K562 (cell line): ENCODE measurements around the gene AIPL1. TPM values are rescaled to one million over a fixed set of nuclear protein-coding genes. Genes with fewer than 3 reads are reported as not detected.

ENCODE experiments used
- ATAC-seq: fragments of 200-7000 bp; cut with Tn5 transposase; 3 replicates; pipeline ENCODE4 v1.9.1; 2020; ENCODE audit warnings: moderate library complexity
- BruUV-seq: library from RNA; stranded (reverse); fragments of 400-500 nt; replicated peaks from 2 replicates; lab custom pipeline; 2021; lab: Mats Ljungman, UMichigan
- CTCF ChIA-PET: fragments of 300-600 bp; formaldehyde crosslinking; extraction: SDS; loops from one replicate; lab custom pipeline; 2021; ENCODE audit warnings: low intra/inter-chr PET ratio; lab: Yijun Ruan, JAX
- POLR2A ChIA-PET: fragments of 300-600, 350-650 bp; sonication (Branson Sonifier 250); formaldehyde crosslinking; extraction: SDS; loops from one replicate; lab custom pipeline; 2021; ENCODE audit warnings: antibody characterized with exemption, inconsistent platforms; lab: Yijun Ruan, JAX
- DNase-seq, 4 experiments: peaks; one replicate each; pipeline versions ENCODE4 v3.0.0 to v3.0.0-alpha.2; 2011 to 2018; ENCODE audit warnings: low spot score in 3 of 4, mixed read lengths in 3 of 4; ENCODE audit errors: extremely low read depth in 1 of 4
- FAIRE-seq: peaks from 2 replicates; lab custom pipeline; 2011; peaks lifted over from hg19 to GRCh38; lab: Jason Lieb, UNC
- H2AFZ ChIP-seq: 2 replicates; pipeline ENCODE4 v1.6.0; 2011; ENCODE audit warnings: low read depth, low read length, control low read depth, inconsistent platforms
- H3K27ac ChIP-seq: fragments of 200-600 bp; 3 replicates; pipeline ENCODE4 v1.8.0; 2011; ENCODE audit warnings: low read depth, mild to moderate bottlenecking, control low read depth, inconsistent platforms, low read length, moderate library complexity, mixed read lengths; ENCODE audit errors: extremely low read depth
- H3K27me3 ChIP-seq, 2 experiments: fragments of 300-600 bp in 1 of 2; 2 replicates in 1 of 2; 3 replicates in 1 of 2; pipeline versions ENCODE4 v1.6.0 to v1.8.0; 2011; ENCODE audit warnings: inconsistent platforms in 2 of 2, low read length in 2 of 2, mild to moderate bottlenecking in 1 of 2, mixed read lengths in 1 of 2, moderate library complexity in 1 of 2; ENCODE audit not compliant: control insufficient read depth in 2 of 2, insufficient read depth in 2 of 2
- H3K36me3 ChIP-seq: fragments of 300-600 bp; 3 replicates; pipeline ENCODE4 v1.8.0; 2011; ENCODE audit warnings: mild to moderate bottlenecking, low read length, inconsistent platforms; ENCODE audit not compliant: control insufficient read depth, insufficient read depth
- H3K4me1 ChIP-seq, 2 experiments: fragments of 200-600 bp in 1 of 2; replicated peaks in 1 of 2; 2 replicates in 1 of 2; 3 replicates in 1 of 2; pipeline versions ENCODE4 v1.5.1 to v1.8.0; 2011; ENCODE audit warnings: inconsistent platforms in 2 of 2, low read length in 2 of 2, mild to moderate bottlenecking in 1 of 2, mixed read lengths in 1 of 2, moderate library complexity in 1 of 2; ENCODE audit not compliant: control insufficient read depth in 2 of 2, insufficient read depth in 2 of 2
- H3K4me2 ChIP-seq: 2 replicates; pipeline ENCODE4 v1.6.1; 2011; ENCODE audit warnings: low read length, control low read depth, inconsistent platforms, mixed read lengths; ENCODE audit not compliant: insufficient read depth
- H3K4me3 ChIP-seq: fragments of 200-600 bp; sonication (generic), shearing (Covaris generic); 2 replicates; pipeline ENCODE4 v1.5.1; 2016; ENCODE audit warnings: control low read depth, inconsistent platforms
- H3K79me2 ChIP-seq: fragments of 200-600 bp; 3 replicates; pipeline ENCODE4 v1.8.0; 2011; ENCODE audit warnings: low read length, inconsistent platforms; ENCODE audit not compliant: control insufficient read depth, insufficient read depth
- H3K9ac ChIP-seq, 2 experiments: 2 replicates each; pipeline versions ENCODE4 v1.6.0 to v1.6.1; 2011; ENCODE audit warnings: low read depth in 2 of 2, low read length in 2 of 2, control low read depth in 1 of 2, inconsistent platforms in 1 of 2, mild to moderate bottlenecking in 1 of 2, mixed read lengths in 1 of 2; ENCODE audit not compliant: insufficient read depth in 1 of 2
- H3K9me1 ChIP-seq: one replicate; pipeline ENCODE4 v1.6.0; 2011; ENCODE audit warnings: inconsistent platforms, mild to moderate bottlenecking, low read length, moderate library complexity; ENCODE audit not compliant: control insufficient read depth, insufficient read depth
- H3K9me3 ChIP-seq: replicated peaks from 2 replicates; pipeline ENCODE4 v1.5.1; 2011; ENCODE audit warnings: low read depth, low read length, inconsistent platforms; ENCODE audit not compliant: control insufficient read depth, insufficient read depth
- H4K20me1 ChIP-seq: replicated peaks from 2 replicates; pipeline ENCODE4 v1.6.1; 2011; ENCODE audit warnings: low read length, inconsistent platforms, mixed read lengths; ENCODE audit not compliant: control insufficient read depth, insufficient read depth
- COPS2 ChIP-seq: fragments of 450-650 bp; conservative IDR thresholded peaks from 2 replicates; pipeline ENCODE4 v1.6.1; 2016; ENCODE audit warnings: mild to moderate bottlenecking, moderate library complexity
- ETV1 ChIP-seq: fragments of 450-650 bp; conservative IDR thresholded peaks from 2 replicates; pipeline ENCODE4 v1.6.1; 2016; ENCODE audit warnings: missing genetic modification characterization, control low read depth, low read depth, missing compliant biosample characterization
- EZH2 ChIP-seq: IDR thresholded peaks from 2 replicates; pipeline ENCODE4 v1.6.1; 2012; ENCODE audit warnings: low read depth, mild to moderate bottlenecking, inconsistent platforms, low read length, borderline replicate concordance
- FOXA1 ChIP-seq: fragments of 450-650 bp; IDR thresholded peaks from 2 replicates; pipeline ENCODE4 v1.6.1; 2016; ENCODE audit warnings: mild to moderate bottlenecking, borderline replicate concordance
- GTF2F1 ChIP-seq: IDR thresholded peaks from 2 replicates; pipeline ENCODE4 v1.6.1; 2011; ENCODE audit warnings: low read depth, low read length, improper control_type of control experiment
- HIVEP1 ChIP-seq: fragments of 250-450 bp; sonication (Bioruptor Pico); IDR thresholded peaks from 2 replicates; pipeline ENCODE4 v1.4.0; 2020; ENCODE audit warnings: mild to moderate bottlenecking
- KLF1 ChIP-seq: fragments of 450-650 bp; IDR thresholded peaks from 2 replicates; pipeline ENCODE4 v1.6.1; 2016; ENCODE audit warnings: missing genetic modification characterization, missing compliant biosample characterization
- KLF16 ChIP-seq: IDR thresholded peaks from 2 replicates; pipeline ENCODE4 v1.6.1; 2016; ENCODE audit warnings: antibody characterized with exemption
- MXD1 ChIP-seq: fragments of 250-450 bp; sonication (Bioruptor Pico); IDR thresholded peaks from 2 replicates; pipeline ENCODE4 v1.8.0; 2021; ENCODE audit warnings: borderline replicate concordance, mild to moderate bottlenecking, moderate library complexity; ENCODE audit not compliant: poor library complexity, severe bottlenecking
- PATZ1 ChIP-seq: fragments of 250-450 bp; sonication (Bioruptor Pico); IDR thresholded peaks from 2 replicates; pipeline ENCODE4 v1.5.0; 2020; ENCODE audit warnings: mild to moderate bottlenecking, borderline replicate concordance
- POLR2AphosphoS5 ChIP-seq: IDR thresholded peaks from 2 replicates; pipeline ENCODE4 v1.6.1; 2011; ENCODE audit warnings: mild to moderate bottlenecking, low read depth, low read length, moderate library complexity; ENCODE audit not compliant: control insufficient read depth, insufficient read depth
- RAD21 ChIP-seq, 2 experiments: fragments of 250-450 bp in 1 of 2; fragments of 450-650 bp in 1 of 2; sonication (Bioruptor Pico) in 1 of 2; formaldehyde crosslinking in 1 of 2; IDR thresholded peaks in 1 of 2; conservative IDR thresholded peaks in 1 of 2; 2 replicates each; pipeline versions ENCODE4 v1.4.0 to v1.8.0; 2020 to 2022; ENCODE audit warnings: mild to moderate bottlenecking in 2 of 2, moderate library complexity in 1 of 2
- WHSC1 ChIP-seq: IDR thresholded peaks from one replicate; pipeline ENCODE4 v1.6.1; 2012; ENCODE audit warnings: low read length, control low read depth, inconsistent platforms
- ZNF764 ChIP-seq: fragments of 250-450 bp; sonication (Bioruptor Pico); IDR thresholded peaks from 2 replicates; pipeline ENCODE4 v1.4.0; 2020; ENCODE audit warnings: low read depth, mild to moderate bottlenecking, moderate library complexity
- WGBS: fragments of 100-300 bp; shearing (Covaris generic); methylation state at CpG from one replicate; pipeline ENCODE4 v1.1.6; 2016; ENCODE audit warnings: low coverage, mixed read lengths; ENCODE audit not compliant: insufficient coverage; ENCODE audit errors: missing lambda C conversion rate; 5-methylcytosine and 5-hydroxymethylcytosine counted together
- in situ Hi-C: fragments of 300-500 bp; cut with MboI; formaldehyde crosslinking; loops from 4 replicates; pipeline ENCODE4 v1.15.0; 2018; ENCODE audit warnings: inconsistent platforms, mixed read lengths
- intact Hi-C: fragments of 100-400 bp; cut with micrococcal nuclease; formaldehyde crosslinking; loops from 2 replicates; pipeline ENCODE4 v1.14.2; 2022
- polyA plus RNA-seq, 8 experiments: library from polyadenylated mRNA; depleted of rRNA in 4 of 8; stranded (reverse) in 5 of 8; unstranded in 3 of 8; fragments of >200 nt; fragmentation: Nextera tagmentation in 2 of 8; fragmentation: Illumina TruSeq in 1 of 8; extraction: Ambion mirVana in 2 of 8; extraction: Trizol in 1 of 8; gene quantifications; 2 replicates each; pipeline versions ENCODE4 v1.2.1 to v1.2.3, GENCODE V29; 2011 to 2014; ENCODE audit warnings: inconsistent platforms in 1 of 8, missing spikeins in 1 of 8
- total RNA-seq, 7 experiments: library from RNA; depleted of rRNA in 6 of 7; stranded (reverse); fragments of >200 nt in 6 of 7; fragmentation: Illumina TruSeq in 2 of 7; extraction: Trizol in 2 of 7; gene quantifications; 2 replicates each; pipeline versions ENCODE4 v1.2.1 to v1.2.3, GENCODE V29; 2011 to 2021; ENCODE audit warnings: low replicate concordance in 1 of 7
- TF ChIP-seq, protein P1 (sequence below), 2 experiments: IDR thresholded peaks; 2 replicates each; pipeline ENCODE4 v1.6.1; 2012; ENCODE audit warnings: improper control_type of control experiment in 2 of 2, low read depth in 2 of 2, low read length in 2 of 2, borderline replicate concordance in 1 of 2

AIPL1 gene
- total and polyA plus RNA-seq, 9 of the 15 experiments (the other 6 are each of a cell fraction or from before 2014, with no cell fraction given): not detected

DNA sequence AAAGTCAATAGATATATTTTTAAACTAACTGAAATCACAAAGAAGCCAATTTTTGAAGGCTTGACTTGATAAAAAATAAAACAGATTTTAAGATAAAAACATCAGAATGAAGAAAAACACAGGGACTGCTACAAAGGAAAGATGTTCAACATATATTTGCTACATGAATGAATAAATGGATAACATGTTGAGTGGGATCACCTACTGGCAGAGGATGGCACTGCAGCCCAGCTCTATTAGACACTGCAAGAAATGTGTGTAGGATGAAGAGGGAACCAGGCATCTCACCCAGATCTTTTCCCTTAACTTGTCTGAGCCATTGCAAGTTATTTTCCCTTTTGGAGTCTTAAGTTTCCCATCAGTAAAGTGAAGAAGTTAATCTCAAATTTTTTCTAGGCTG, 4.2 kb downstream of the AIPL1 start (continued):
- no peak for TF ChIP-seq PATZ1 (CRISPR knock-in tag)
- TF ChIP-seq ZNF764 (CRISPR knock-in tag): peak; percentile 98
- no peak for TF ChIP-seq WHSC1
- no peak for TF ChIP-seq EZH2

DNA sequence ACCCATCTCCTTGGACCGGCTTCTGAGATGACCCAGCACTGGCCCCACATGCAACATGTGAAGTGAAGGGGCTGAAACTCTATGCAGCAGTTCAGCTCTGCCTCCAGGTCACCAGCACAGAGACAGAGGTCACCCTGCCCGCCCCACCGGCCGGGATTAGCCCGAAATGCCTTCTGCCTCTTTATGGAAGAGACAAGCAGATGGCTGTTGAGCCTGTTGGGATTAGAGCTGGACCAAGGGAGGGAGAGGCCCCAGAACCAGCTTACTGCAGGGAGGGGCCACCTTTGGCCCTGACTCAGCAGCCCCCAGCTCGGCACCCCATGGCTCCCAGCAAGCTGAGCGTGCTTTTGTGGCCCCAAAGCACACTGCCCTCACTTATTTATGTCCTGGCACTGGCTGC, 5.7 kb downstream of the AIPL1 start:
- Histone ChIP-seq H3K4me3 (no peak overlapping the region), H3K79me2 (no peaks in the 10 kb centered on the region), H3K27ac (no peak overlapping the region)
- CTCF ChIA-PET: no interaction called here
- DNase-seq: no peak
- TF ChIP-seq, protein P1, sequence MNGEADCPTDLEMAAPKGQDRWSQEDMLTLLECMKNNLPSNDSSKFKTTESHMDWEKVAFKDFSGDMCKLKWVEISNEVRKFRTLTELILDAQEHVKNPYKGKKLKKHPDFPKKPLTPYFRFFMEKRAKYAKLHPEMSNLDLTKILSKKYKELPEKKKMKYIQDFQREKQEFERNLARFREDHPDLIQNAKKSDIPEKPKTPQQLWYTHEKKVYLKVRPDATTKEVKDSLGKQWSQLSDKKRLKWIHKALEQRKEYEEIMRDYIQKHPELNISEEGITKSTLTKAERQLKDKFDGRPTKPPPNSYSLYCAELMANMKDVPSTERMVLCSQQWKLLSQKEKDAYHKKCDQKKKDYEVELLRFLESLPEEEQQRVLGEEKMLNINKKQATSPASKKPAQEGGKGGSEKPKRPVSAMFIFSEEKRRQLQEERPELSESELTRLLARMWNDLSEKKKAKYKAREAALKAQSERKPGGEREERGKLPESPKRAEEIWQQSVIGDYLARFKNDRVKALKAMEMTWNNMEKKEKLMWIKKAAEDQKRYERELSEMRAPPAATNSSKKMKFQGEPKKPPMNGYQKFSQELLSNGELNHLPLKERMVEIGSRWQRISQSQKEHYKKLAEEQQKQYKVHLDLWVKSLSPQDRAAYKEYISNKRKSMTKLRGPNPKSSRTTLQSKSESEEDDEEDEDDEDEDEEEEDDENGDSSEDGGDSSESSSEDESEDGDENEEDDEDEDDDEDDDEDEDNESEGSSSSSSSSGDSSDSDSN (IDR thresholded peaks at IDR 0.05; ENCODE audit: borderline replicate concordance in 1 of 2, low read depth in 2 of 2, low read length in 2 of 2): no peak
- TF ChIP-seq FOXA1: no peak
- no peak for TF ChIP-seq MXD1 (CRISPR knock-in tag)
- TF ChIP-seq RAD21 (CRISPR knock-in tag; conservative IDR thresholded peaks at IDR 0.05 in 1 of 2, IDR thresholded peaks at IDR 0.05 in 1 of 2): no peak
- no peak for TF ChIP-seq EZH2
- TF ChIP-seq COPS2: no peak
- no peak for TF ChIP-seq KLF16
- TF ChIP-seq ETV1: no peak
- no peak for TF ChIP-seq GTF2F1
- no peak for TF ChIP-seq KLF1 (tag)
- no peak for TF ChIP-seq HIVEP1 (CRISPR knock-in tag)
- TF ChIP-seq POLR2AphosphoS5: no peak
- TF ChIP-seq, all 486 proteins: peak for 0
- in situ Hi-C loops: loop anchor here (5.0 to 25.0 kb wide), 2 partner anchors 842 to 1192 kb away; partner anchors contain the start of gene SCIMP
- no peak for ATAC-seq
- Histone ChIP-seq H3K4me2 (no peak overlapping the region), H3K4me1 (no peaks in the 10 kb centered on the region), H3K27me3 (peaks cover 0 to 27% of the 10 kb centered on the region in 2 experiments; a peak in 2 of 5 replicates), H4K20me1 (no peaks in the 10 kb centered on the region), H3K9me3 (no peaks in the 10 kb centered on the region), H2AFZ (no peak overlapping the region), H3K36me3 (no peaks in the 10 kb centered on the region), H3K9ac (no peak overlapping the region), H3K9me1 (no peaks in the 10 kb centered on the region)
- WGBS: 0% methylated on average over 7 of the region's 7 CpGs
- no TSS peak for BruUV-seq
- FAIRE-seq: no peak
- intact Hi-C loops: loop anchor here (10.0 kb wide), 1 partner anchor 834 kb away; no protein-coding TSS in a partner anchor
- POLR2A ChIA-PET: interaction anchor here (0.6 to 0.7 kb wide), 2 partner anchors 16 to 1367 kb away, joined by 3 read pairs; no protein-coding TSS in a partner anchor
